CD4-positive, alpha-beta T cell treated with Interferon alpha-2 for 1 hour (primary cell): ENCODE results near the gene NKTR.
"Not testable (repeated sequence)": the region's sequence is repeated elsewhere in the genome, so short reads cannot be mapped to it uniquely, and the experiment has no call there.

Experiments used
- DNase-seq, 2 donors: peaks; one replicate each; pipeline ENCODE4 v3.0.0-alpha.2; 2020 to 2022

The NKTR gene

DNA sequence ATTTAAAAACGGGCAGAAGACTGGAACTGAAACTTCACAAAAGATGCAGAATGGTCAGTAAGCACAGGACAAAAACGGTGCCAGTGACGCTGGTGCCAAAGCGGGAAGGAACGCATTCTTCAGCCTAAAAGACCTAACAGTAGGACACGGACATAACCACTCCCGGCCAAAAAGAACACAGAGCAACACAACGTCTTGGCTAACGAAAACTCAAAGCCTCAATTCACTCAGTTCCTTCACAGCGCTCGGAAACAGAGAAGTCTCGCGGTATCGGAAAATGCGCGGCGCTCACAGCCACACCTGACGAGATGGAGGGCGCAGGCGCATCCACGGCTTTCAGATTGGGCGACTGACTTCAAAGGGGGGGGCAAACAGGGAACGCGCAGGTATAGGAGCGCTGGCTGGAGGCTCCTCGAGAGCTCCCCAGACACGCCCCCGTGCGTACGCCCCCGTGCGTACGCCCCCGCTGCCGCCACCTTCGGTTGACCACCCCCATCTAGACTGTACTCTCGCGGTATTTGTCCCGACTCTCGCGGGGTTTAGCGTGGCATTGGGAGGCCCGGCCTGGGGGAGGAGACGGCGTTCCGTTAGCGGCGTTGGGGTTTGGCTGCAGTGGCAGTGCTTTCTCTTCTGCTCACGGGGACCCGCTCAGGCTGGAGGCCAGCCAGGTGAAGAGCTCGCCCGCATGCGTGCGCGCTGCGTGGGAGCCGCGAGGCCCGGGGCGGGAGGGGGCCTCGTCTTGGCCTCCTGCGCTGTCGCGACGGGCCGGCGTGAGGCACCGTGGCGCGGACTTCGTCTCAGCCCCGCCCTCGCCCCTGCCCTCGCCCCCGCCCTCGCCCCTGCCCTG, at the start of gene NKTR:
TSS of gene NKTR (plus strand) at position 576 of the 847 bp plus-strand sequence. CDS start 321 bp downstream, outside the sequence.
- peak; percentile 99 for DNase-seq

GRCh38 chr3:42552830-42553229, 47.7 kb upstream of the NKTR start:
- no peak for DNase-seq

DNA sequence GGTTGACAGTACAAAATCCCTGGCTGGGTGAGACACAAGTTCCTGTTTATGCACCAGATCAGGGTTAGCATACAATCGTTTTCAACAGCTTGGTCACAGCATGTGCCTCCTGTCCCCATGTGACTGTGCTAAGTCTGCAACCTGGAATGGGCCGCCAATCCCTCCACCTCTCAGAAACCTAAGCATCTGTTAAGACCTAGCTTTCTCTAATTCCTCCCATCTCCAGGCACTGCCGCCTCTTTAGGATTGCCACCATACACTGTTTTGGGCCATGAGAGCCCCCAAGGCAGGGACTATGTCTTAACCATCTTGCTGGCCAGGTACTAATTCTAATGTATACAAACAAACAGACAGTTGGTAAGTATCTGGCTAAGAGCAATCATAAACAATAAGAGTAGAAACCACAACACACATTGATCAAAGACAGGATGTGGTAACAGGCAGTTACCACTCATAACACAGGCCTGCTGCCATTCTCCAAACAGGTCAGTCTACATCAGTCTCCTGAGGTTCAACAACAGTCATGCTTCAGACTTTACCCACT, 44.3 kb upstream of the NKTR start:
- DNase-seq, result peak in 1 of 2 donors; percentile 72

- DNase-seq, result not testable (repeated sequence)
These were observed 43.7 kb upstream of the NKTR start for GRCh38 chr3:42556817-42557216.

DNA sequence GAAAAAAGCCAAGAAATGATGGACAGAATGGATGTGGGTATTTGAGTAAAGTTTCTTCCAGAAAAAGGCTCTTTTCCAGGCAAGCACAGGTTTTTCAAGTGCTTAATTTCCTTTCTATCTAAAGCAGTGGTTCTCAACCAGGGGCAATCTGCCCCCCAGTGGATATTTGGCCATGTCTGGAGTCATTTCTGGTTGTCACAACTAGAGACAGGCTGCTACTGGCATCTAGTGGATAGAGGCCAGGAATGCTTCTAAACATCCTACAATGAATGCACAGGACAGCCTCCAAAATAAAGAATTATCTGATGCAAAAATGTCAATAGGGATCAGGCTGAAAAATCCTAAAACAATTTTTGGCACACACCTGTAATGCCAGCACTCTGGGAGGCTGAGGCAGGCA, 42.6 kb upstream of the NKTR start:
- DNase-seq, result peak; percentile 22 to 67

- DNase-seq, result no peak
These were observed 38.2 kb upstream of the NKTR start for GRCh38 chr3:42562047-42562907.

- DNase-seq, result no peak
These were observed 30.8 kb upstream of the NKTR start for GRCh38 chr3:42569593-42570142.

GRCh38 chr3:42572278-42572677, 28.2 kb upstream of the NKTR start:
- DNase-seq, result peak; percentile 12 to 39

DNA sequence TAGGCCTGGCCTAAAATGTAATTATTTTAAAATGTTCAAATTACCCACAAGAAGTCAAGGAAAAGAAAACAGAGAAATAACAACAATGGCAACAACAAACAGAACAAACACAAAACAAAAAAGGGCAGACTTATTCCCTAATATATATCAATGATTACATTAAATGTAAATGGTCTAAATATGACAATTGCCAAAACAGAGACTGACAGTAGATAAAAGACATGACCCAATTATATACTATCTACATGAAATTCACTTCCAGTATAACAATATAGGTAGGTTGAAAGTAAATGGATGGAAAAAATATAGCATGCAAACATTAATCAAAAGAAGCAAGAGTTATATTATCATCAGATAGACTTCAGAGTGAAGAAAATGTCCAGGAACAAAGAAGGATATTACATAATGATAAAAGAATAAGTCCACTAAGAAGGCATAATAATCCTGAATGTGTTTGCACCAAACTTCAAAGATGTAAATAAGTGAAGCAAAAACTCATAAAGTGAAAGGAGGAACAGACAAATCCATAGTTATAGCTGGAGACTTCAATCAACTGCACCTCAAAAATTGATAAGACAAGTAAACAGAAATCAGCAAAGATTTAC, 25.2 kb upstream of the NKTR start:
- no peak for DNase-seq

DNA sequence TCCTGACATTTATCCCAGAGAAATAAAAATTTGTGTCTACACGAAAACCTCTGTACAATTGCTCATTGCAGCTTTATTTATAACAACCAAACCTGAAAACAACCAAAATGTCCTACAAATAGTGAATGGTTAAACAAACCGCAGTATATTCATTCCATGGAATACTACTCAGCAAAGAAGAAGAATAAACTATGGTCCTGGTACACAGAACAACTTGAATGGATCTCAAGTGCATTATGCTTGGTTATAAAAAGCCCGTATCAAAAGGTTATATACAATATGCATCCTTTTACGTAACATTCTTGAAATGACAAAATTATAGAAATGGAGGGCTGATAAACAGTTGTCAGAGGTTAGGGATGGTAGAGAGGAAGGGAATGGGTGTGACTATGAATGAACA, 22.4 kb upstream of the NKTR start:
- no peak for DNase-seq

GRCh38 chr3:42579346-42579745, 21.1 kb upstream of the NKTR start:
- not testable (repeated sequence) for DNase-seq

- DNase-seq, result no peak
These were observed 19.1 kb upstream of the NKTR start for GRCh38 chr3:42581400-42581708.

- peak; percentile 94 to 96 for DNase-seq
These were observed 18.6 kb upstream of the NKTR start, which contains the start of gene SEC22C for GRCh38 chr3:42581709-42582473. Gene SEC22C, minus strand, starts transcription at chr3:42581967. Its CDS starts 12,921 bp downstream, at chr3:42569046.

DNA sequence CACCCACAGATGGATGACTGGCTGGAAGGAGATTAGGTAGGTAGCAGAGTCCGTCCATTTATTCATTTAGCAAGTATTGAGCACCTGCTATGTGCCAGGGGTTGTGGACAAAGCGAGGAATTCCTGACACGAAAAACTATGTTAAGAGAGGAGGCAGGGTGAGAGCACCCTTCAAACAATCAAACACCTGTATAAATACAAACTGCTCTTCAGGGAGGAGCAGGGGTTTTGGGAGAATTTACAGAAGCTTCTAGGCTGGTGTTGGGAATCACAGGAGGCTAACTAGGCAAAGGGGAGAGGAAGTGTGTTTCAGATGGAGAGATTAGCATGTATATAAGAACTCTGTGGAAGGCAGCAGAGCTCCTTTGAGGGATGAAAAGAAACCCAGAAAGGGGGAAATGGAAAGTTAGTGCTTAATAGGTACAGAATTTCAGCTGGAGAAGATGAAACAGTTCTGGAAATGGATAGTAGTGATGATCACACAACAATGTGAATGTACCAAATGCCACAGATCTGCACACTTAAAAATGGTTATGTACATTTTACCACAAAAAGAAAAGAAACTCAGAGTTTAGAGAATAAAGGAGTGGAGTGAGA, 17.9 kb upstream of the NKTR start:
- DNase-seq, result no peak

GRCh38 chr3:42588625-42589024, 11.9 kb upstream of the NKTR start:
- no peak for DNase-seq

GRCh38 chr3:42589382-42590109, 10.9 kb upstream of the NKTR start:
- DNase-seq, result no peak

DNA sequence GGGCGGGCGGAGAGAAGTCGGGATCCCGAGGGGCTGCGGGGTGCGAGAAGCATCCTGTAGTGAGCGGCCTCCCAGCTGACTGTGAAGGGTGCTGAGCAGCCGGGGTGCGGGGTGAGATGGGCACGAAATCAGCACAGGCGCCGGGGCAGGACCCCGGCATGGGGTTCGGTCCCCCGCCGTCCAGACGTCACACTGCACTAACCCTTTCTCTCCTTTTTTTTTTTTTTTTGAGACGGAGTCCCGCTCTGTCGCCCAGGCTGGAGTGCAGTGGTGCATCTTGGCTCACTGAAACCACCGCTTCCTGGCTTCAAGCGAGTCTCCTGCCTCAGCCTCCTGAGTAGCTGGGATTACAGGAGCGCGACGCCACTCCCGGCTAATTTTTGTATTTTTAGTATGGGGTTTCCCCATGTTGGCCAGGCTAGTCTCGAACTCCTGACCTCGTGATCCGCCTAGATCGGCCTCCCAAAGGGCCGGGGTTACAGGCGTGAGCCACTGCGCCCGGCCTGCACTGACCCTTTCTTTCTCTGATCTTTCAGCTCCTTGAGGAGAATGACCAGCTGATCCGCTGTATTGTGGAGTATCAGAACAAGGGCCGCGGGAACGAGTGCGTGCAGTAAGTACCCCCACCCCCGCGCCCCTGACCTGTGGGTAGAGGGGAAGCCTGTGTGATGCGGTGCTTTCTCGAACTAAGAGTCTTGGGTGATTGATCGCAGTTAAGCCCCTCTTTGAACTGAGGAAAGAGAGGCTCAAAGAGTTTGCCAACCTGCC, 9.3 kb upstream of the NKTR start:
- no peak for DNase-seq

GRCh38 chr3:42591811-42592210, 8.7 kb upstream of the NKTR start:
- DNase-seq, result no peak

- no peak for DNase-seq
These were observed 6.9 kb upstream of the NKTR start for GRCh38 chr3:42593635-42594034.

- DNase-seq, result no peak
These were observed 4.8 kb upstream of the NKTR start for GRCh38 chr3:42595682-42596081.
